SJCRH30 (cell line): ENCODE results near the gene EFHB. TPM values are rescaled to one million over a fixed set of nuclear protein-coding genes. Genes with fewer than 3 reads are reported as not detected.
"Not testable (repeated sequence)": the region's sequence is repeated elsewhere in the genome, so short reads cannot be mapped to it uniquely, and the experiment has no call there.

Source experiments
- DNase-seq, 2 experiments: peaks; one replicate each; pipeline ENCODE4 v3.0.0-alpha.2; 2015 to 2020
- H3K27ac ChIP-seq: fragments of 250-450 bp; sonication (Bioruptor Pico); 2 replicates; pipeline ENCODE4 v1.5.1; 2020; ENCODE audit warnings: mild to moderate bottlenecking, moderate library complexity
- H3K27me3 ChIP-seq: fragments of 250-450 bp; sonication (Bioruptor Pico); 2 replicates; pipeline ENCODE4 v1.5.1; 2020; ENCODE audit warnings: mild to moderate bottlenecking, moderate library complexity
- H3K36me3 ChIP-seq: fragments of 250-450 bp; sonication (Bioruptor Pico); 2 replicates; pipeline ENCODE4 v1.5.1; 2020; ENCODE audit warnings: mild to moderate bottlenecking, moderate library complexity
- H3K4me1 ChIP-seq: fragments of 250-450 bp; sonication (Bioruptor Pico); 2 replicates; pipeline ENCODE4 v1.5.1; 2020; ENCODE audit warnings: mild to moderate bottlenecking, moderate library complexity
- H3K4me3 ChIP-seq: fragments of 250-450 bp; sonication (Bioruptor Pico); 2 replicates; pipeline ENCODE4 v1.5.1; 2020; ENCODE audit warnings: mild to moderate bottlenecking, moderate library complexity
- H3K9me3 ChIP-seq: fragments of 250-450 bp; sonication (Bioruptor Pico); replicated peaks from 2 replicates; pipeline ENCODE4 v1.5.1; 2020; ENCODE audit warnings: mild to moderate bottlenecking, moderate library complexity
- total RNA-seq: library from RNA; depleted of rRNA; stranded (reverse); fragments of >200 nt; shearing (Covaris generic); gene quantifications from 2 replicates; pipeline ENCODE4 v1.2.3, GENCODE V29; 2014; rRNA removed

The EFHB gene, protein sequence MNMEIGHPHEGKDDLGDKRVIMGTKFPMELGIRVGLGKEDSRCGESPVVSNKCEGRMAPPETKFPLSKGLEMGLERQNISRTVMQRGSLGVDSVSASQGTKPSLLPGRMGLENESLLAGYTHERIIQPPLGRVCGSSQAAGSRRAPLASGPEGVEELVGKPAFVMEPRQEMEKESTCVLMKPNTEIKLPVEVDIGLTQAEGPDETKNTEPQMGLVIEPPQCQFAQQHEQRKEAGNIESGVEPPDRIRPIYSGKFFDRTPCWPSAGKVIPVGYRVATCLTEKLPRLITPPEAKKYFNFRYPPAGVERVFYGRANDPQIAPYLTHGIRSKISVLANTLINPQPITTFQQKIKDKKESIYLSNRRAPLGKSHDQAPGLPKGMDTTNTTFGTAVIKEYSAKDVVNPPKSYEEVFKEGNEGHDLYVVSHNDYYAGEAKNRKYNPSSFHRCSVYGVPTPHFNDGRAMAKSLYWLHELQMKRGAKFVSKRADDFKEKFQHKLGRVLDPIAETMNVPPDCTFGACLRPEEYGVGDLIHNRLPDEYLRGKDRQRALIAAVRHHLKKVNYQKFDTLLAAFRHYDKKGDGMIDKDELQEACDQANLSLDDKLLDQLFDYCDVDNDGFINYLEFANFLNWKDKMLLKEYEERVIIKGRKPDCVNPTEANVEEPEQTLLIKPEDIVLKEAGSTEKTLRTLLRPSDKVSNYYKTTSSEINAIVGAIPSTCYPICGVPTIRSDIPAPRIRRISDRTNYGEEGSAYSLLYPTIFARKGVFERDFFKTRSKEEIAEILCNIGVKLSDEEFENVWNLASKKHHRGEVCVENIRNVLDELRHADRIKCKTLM
- 0.61 TPM in 1 of 2 replicates, not detected in the other for total RNA-seq

DNA sequence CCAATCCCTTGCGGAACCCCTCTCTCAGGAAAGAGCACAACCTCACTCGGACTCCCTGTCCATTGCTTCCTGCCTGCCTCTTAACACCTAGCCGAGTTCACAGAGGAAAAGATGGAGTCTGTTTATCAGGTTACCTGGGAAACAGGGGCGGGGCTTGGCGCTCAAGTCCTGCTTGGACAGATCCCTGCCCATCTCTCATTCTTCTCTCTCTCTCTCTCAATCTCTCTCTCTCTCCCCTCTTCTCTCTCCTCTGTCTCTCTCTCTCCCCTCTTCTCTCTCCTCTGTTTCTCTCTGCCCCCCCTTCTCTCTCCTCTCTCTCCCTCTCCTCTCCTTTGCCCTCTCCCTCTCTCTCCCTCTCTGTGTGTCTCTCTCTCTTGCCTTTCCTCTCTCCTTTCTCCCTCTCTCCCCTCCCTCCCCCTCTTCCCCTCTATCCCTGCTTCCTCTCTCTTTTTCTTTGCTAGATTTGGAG lies at the start of gene EFHB:
EFHB (minus strand) TSS at position 120 of the 469 bp plus-strand sequence. CDS start 199 bp downstream, outside the sequence.
- DNase-seq, result peak; percentile 14 to 28
- Histone ChIP-seq H3K27me3 (no peaks in the 10 kb centered on the region), H3K36me3 (no peaks in the 10 kb centered on the region)

DNA sequence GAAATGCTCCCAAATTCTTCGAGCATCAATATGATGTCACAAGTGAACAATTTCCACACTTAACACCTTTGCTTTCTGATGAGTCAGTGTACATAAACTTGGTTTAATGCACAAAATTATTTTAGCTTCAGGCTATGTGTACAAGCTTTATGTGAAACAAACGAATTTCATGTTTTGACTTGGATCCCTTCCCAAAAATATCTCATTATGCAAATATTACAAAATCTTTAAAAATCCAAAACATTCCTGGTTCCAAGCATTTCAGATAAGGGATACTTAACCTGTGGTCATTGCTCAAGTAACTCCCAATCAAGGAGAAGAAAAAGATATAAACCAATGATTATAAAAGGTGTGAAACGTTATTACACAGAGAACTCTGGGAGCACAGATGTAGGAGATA lies 38.0 kb upstream of the EFHB start:
- Histone ChIP-seq H3K4me3 (no peak overlapping the region), H3K4me1 (no peaks in the 10 kb centered on the region), H3K36me3 (peaks cover 5% of the 10 kb centered on the region; the same call in 1 of the 2 replicates), H3K27ac (no peak overlapping the region), H3K9me3 (no peaks in the 10 kb centered on the region), H3K27me3 (no peaks in the 10 kb centered on the region)
- DNase-seq, result no peak

More for the DNA sequence above, at the start of gene EFHB:
- no peak within 1 kb of the TSS for H3K4me3 ChIP-seq
- H3K27ac ChIP-seq, result no peak within 1 kb of the TSS
- H3K4me1 ChIP-seq, result no peaks in the 10 kb centered on the region
- no peaks in the 10 kb centered on the region for H3K9me3 ChIP-seq

DNA sequence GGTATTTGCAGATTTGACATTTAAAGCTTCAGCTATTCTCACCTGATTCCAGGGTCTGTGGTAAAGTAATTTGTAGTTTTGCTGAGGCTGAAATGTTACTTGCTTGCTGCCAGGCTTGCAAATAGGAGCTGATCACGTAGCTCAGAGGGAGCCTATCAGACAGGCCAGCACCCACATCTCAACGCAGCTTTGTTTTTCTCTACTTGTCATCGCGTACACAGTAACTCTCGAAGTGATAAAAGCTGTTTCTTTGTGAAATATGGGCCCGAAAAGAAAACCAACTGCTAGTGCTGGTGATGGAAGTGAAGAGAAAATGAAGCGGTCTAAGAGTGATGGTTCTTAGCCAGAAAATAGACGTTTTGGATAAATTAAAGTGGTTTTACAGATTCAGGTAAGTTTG lies 36.3 kb upstream of the EFHB start:
- H3K4me1 ChIP-seq, result no peaks in the 10 kb centered on the region
- no peaks in the 10 kb centered on the region for H3K9me3 ChIP-seq
- no peak overlapping the region for H3K4me3 ChIP-seq
- H3K27ac ChIP-seq, result no peak overlapping the region
- H3K27me3 ChIP-seq, result no peaks in the 10 kb centered on the region
- no peaks in the 10 kb centered on the region for H3K36me3 ChIP-seq
- no peak for DNase-seq

DNA sequence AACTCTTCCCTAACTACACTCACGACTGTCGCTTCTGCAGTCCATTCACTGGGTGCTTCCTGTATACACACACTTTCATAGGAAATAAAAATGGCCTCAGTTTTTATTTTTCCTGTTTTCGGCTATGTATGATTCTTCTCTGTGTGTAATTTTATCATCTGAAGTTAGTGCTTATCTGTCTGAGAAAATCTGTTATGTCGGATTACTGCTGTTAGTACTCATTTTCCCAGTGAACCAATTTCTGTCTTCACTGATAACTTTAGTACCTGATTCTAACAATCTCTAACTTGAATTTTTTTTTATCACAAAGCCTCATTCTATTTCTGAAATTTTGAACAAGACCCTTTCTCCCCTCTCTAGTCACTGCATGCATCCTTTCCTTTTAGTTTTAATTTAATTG lies 33.8 kb upstream of the EFHB start:
- Histone ChIP-seq H3K4me1 (no peaks in the 10 kb centered on the region), H3K9me3 (no peaks in the 10 kb centered on the region), H3K27me3 (no peaks in the 10 kb centered on the region), H3K27ac (no peak overlapping the region), H3K4me3 (no peak overlapping the region), H3K36me3 (no peaks in the 10 kb centered on the region)
- no peak for DNase-seq

DNA sequence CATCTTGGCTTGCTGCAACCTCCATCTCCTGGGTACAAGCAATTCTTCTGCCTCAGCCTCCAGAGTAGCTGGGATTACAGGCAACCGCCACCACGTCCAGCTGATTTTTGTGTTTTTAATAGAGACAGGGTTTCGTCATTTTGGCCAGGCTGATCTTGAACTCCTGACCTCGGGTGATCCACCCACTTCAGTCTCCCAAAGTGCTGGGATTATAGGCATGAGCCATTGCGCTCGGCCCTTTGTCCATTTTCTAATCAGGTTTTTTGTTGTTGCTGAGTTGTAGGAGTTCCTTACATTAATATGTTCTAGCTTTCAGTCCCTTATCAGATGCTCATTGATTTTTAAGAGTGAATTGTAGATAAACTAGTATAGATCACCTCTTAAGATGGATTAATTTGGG lies 33.2 kb upstream of the EFHB start:
- no peak for DNase-seq
- Histone ChIP-seq H3K36me3 (no peaks in the 10 kb centered on the region), H3K9me3 (no peaks in the 10 kb centered on the region), H3K27me3 (no peaks in the 10 kb centered on the region), H3K4me1 (no peaks in the 10 kb centered on the region), H3K4me3 (no peak overlapping the region), H3K27ac (no peak overlapping the region)

DNA sequence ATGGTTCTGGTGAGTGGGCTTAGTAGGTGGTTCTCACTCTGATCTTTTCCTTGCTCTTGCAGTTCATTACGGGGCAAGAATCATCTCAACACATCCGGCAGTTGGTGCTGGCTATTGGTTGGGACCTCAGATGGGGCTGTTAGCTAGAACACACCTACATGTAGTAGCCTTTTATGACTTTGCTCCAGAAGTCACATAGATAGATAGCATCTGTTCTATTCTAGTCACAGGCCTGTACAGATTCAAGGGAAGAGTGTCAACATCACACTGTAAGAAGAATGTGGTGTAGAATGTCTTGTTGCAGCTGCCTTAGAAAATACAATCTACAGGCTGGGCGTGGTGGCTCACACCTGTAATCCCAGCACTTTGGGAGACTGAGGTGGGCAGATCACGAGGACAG lies 27.9 kb upstream of the EFHB start:
- no peak for DNase-seq

DNA sequence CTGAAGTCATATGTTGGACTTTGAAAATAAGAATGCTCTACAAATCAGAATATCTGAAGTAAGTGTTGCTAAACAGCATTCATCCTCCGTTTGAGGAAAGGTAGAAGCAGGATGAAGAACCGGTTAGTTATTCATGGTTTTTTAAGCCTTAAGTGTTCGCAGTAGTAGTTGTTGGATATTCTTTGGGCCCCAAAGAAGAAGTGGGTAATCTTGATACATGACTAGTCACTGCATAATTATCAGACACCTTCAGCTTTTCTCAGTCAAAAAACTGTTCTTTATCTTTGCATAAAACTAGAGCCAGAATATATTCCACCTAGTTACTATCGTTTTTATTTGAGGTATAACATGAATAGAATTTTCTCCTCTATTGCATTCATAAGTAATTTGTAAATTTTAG lies 26.7 kb upstream of the EFHB start:
- Histone ChIP-seq H3K9me3 (no peaks in the 10 kb centered on the region), H3K27ac (no peak overlapping the region), H3K27me3 (no peaks in the 10 kb centered on the region), H3K4me1 (no peaks in the 10 kb centered on the region), H3K36me3 (no peaks in the 10 kb centered on the region), H3K4me3 (no peak overlapping the region)
- DNase-seq, result no peak

More for the DNA sequence above, 27.9 kb upstream of the EFHB start:
- Histone ChIP-seq H3K27me3 (no peaks in the 10 kb centered on the region), H3K4me1 (no peaks in the 10 kb centered on the region), H3K9me3 (no peaks in the 10 kb centered on the region), H3K4me3 (no peak overlapping the region), H3K27ac (no peak overlapping the region), H3K36me3 (no peaks in the 10 kb centered on the region)

DNA sequence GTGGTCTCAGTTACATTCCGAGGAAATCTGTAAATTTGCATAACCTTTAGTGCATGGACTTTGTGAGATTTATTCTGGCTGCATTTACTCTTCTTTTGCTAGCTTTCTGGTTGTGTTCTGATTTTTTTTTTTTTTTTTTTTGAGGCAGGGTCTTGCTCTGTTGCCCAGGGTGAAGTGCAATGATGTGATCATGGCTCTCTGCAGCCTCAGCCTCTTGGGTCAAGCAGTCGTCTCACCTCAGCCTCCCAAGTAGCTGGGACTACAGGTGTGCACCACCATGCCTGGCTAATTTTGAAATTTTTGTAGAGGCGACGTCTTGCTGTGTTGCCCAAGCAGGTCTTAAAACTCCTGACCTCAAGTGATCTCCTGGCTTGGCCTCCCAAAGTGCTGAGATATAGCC lies 25.5 kb upstream of the EFHB start:
- Histone ChIP-seq H3K4me3 (no peak overlapping the region), H3K4me1 (no peaks in the 10 kb centered on the region), H3K27me3 (no peaks in the 10 kb centered on the region), H3K9me3 (no peaks in the 10 kb centered on the region), H3K27ac (no peak overlapping the region), H3K36me3 (no peaks in the 10 kb centered on the region)
- no peak for DNase-seq

DNA sequence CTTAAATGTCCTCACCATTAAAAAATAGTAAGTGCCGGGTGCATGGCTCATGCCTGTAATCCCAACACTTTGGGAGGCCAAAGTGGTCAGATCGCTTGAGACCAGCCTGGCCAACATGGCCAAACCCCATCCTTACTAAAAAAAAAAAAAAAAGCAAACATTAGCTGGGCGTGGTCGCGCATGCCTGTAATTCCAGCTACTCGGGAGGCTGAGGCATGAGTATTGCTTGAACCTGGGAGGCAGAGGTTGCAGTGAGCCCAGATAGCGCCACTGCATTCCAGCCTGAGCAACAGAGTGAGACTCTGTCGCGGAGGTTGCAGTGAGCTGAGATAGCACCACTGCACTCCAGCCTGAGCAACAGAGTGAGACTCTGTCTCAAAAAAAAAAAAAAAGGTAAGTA lies 23.3 kb upstream of the EFHB start:
- not testable (repeated sequence) for H3K4me1 ChIP-seq, H3K27ac ChIP-seq, H3K9me3 ChIP-seq, H3K36me3 ChIP-seq, H3K27me3 ChIP-seq, DNase-seq, H3K4me3 ChIP-seq

DNA sequence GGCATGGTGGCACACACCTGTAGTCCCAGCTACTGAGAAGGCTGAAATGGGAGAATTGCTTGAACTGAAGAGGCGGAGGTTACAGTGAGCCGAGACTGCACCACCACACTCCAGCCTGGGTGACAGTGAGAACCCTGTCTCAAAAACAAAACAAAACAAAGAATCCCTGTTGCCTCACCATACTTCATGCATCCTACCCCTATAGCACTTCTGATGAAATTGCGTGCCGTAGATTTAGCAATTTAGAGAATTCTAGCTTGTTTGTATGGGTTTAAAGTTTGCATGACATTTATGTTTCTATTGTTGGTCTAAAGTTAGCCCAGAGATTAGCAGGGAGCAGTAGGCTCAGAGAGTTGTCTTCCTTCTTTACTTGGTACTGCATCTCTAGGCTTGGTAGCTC lies 20.7 kb upstream of the EFHB start:
- no peaks in the 10 kb centered on the region for H3K27me3 ChIP-seq
- no peak overlapping the region for H3K4me3 ChIP-seq
- H3K9me3 ChIP-seq, result no peaks in the 10 kb centered on the region
- no peak overlapping the region for H3K27ac ChIP-seq
- DNase-seq, result no peak
- no peaks in the 10 kb centered on the region for H3K4me1 ChIP-seq
- peaks cover 3% of the 10 kb centered on the region; the same call in 1 of the 2 replicates for H3K36me3 ChIP-seq

DNA sequence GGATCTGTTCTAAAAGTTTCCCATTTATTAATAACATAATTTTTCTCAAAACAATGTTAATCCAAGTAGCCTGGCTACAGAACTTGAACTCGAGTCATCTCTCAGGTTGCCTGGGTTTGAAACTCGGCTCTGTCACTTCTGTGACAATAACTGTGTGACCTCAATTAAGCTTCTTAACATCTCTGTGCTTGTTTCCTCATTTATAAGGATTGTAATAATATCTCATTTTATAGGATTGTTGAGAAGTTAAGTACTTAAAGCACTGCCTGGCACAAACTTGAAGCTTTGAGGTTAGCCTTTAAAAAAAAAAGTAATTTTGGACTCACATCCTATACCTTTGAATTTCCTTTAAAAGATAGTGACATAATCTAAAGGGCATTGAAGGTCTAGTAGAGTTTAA lies 16.3 kb upstream of the EFHB start:
- no peaks in the 10 kb centered on the region for H3K9me3 ChIP-seq
- DNase-seq, result no peak
- no peaks in the 10 kb centered on the region for H3K27me3 ChIP-seq
- peaks cover 3% of the 10 kb centered on the region; the same call in 1 of the 2 replicates for H3K36me3 ChIP-seq
- H3K4me3 ChIP-seq, result no peak overlapping the region
- no peak overlapping the region for H3K27ac ChIP-seq
- H3K4me1 ChIP-seq, result no peaks in the 10 kb centered on the region

DNA sequence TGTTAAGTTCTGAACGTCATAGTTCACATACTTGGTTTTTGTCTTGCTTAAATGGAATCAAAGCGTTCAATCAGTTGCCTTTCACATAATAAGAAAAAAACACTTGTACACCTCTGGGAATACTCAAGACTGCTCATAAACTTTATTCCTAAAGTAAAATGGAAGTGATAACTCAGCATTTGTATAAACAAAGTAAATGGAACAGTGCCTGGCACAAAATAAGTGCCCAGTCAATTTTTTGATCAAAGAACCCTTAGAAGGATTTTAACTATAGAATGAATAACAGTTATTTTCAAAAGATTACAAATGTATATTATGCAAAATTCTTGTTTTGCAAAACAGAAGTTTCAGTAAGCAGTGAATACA lies 14.2 kb upstream of the EFHB start:
- no peaks in the 10 kb centered on the region for H3K9me3 ChIP-seq
- H3K27me3 ChIP-seq, result no peaks in the 10 kb centered on the region
- H3K27ac ChIP-seq, result no peak overlapping the region
- no peaks in the 10 kb centered on the region for H3K4me1 ChIP-seq
- H3K36me3 ChIP-seq, result 0 out of 2 replicates have a peak, but pooled peaks cover 3% of the 10 kb centered on the region
- H3K4me3 ChIP-seq, result peak overlapping the region; percentile 99
- DNase-seq, result no peak

DNA sequence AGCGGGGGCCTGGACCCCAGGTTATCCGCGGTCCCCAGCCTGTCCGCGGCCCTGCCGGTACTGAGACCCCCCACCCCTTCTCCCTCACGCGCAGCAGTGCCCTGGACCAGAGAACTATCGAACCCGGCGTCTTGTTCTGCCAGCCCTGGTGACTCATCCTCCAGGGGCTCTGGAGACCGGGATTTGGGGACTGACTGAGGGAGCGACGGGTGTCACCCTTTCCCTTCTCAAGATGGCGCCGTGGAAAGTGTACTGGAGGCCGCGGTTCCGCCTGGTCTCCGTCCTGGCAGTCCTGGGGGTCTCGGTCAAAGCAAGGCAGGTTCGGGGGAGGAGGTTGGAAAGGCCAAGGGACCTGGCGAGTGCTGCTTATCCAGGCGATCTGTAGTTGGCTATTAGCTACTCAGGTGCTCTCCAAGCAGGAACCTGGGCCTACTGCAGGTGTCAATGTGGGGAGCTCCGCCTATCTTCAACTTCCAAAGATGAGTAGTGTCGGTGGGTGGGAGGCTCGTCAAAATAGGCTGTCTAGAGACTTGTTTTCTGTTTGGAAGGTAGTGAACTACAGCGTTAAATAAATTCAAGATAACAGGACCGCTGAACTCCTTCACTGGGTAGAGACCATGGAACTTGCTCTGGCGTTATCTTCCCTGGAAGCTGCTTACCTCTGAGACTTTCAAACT lies 13.7 kb upstream of the EFHB start:
- H3K36me3 ChIP-seq, result 0 out of 2 replicates have a peak, but pooled peaks cover 3% of the 10 kb centered on the region
- DNase-seq, result peak; percentile 18 to 34
- H3K4me3 ChIP-seq, result peak overlapping the region; percentile 99
- H3K27ac ChIP-seq, result peak overlapping the region; percentile 76
- no peaks in the 10 kb centered on the region for H3K9me3 ChIP-seq
- H3K4me1 ChIP-seq, result no peaks in the 10 kb centered on the region
- H3K27me3 ChIP-seq, result no peaks in the 10 kb centered on the region

DNA sequence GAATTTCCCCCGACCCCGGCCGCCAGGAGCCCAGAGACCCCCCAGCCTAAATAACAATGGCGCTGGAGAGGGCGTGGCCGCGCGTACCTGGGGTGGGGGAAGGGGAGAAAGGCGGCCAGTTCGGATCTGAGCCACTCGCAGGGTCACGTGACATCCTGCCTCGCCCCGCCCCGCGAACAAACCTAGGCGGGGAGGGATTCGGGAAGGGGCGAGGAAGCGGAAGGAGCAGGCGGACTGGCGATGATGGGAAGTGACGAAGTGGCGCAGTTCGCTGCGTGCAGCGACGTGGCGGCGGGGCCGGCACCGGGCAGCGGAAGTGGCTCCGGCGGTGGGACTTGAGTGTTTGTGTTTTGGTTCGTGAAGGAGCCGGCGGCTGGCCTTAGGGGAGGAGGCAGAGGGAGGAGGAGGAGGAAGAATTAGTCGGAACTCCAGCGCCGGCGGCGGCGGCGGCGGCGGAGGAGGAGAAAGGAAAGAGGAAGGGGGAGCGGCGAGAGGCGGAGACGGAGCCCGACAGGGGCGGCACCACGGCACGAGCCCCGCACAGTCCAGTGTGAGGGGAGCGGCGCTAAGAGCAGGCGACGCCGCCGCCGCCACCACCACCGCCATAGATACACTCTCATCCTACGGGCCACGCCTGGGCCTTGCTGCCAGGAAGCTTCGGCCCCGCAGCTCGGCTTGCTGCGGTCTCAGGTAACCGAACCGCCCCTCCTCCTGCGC lies 13.0 kb upstream of the EFHB start, which contains the start of gene RAB5A:
RAB5A (plus strand) TSS at position 266 of the 717 bp plus-strand sequence. CDS start 3,802 bp downstream, outside the sequence.
- H3K4me1 ChIP-seq, result no peaks in the 10 kb centered on the region
- H3K9me3 ChIP-seq, result no peaks in the 10 kb centered on the region
- 0 out of 2 replicates have a peak, but pooled peaks cover 3% of the 10 kb centered on the region for H3K36me3 ChIP-seq
- DNase-seq, result peak; percentile 92 to 94
- H3K27ac ChIP-seq, result peak within 1 kb of the TSS; percentile 76
- H3K4me3 ChIP-seq, result peak within 1 kb of the TSS; percentile 99
- no peaks in the 10 kb centered on the region for H3K27me3 ChIP-seq
